CD4-positive, alpha-beta T cell treated with Interleukin-17A for 1 hour (primary cell): ENCODE data around the gene RICTOR.
"Not testable (repeated sequence)": the region's sequence is repeated elsewhere in the genome, so short reads cannot be mapped to it uniquely, and the experiment has no call there.

Experiments
- DNase-seq: peaks from one replicate; pipeline ENCODE4 v3.0.0-alpha.2; 2020

RICTOR gene

DNA sequence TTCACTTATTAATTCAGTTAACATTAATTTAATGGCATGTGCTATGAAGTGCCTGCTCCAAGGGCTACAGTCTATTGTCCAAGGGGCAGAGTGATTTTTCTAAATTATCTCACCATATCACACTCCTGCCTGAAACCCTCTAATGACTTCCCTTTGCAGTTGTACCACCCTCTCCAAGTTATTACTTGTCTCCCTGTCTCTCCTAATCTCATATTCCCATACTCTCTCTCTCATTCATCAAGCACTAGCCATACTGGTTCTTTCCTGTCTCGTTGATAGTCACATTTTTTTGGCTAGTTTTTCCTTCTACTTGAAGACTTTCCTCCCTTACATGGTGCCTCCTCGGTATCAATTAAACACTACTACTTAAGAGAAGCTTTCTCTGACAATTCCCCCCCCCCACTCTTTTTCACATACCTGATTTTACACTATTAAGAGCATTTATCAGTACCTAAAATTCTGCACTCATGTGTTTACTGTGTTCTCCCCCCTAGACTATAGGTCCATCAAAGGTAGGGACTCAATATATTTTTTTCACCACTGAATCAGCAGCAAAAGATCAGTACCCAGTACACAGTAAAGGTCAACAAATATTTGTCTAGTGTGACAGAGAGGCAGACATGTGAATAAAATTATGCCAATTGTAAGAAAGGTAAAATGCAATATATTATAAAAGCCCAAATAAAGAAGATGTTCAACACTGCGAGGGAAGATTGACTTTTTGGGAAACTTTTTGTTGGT is 19.0 kb downstream of the RICTOR start:
- no peak for DNase-seq

DNA sequence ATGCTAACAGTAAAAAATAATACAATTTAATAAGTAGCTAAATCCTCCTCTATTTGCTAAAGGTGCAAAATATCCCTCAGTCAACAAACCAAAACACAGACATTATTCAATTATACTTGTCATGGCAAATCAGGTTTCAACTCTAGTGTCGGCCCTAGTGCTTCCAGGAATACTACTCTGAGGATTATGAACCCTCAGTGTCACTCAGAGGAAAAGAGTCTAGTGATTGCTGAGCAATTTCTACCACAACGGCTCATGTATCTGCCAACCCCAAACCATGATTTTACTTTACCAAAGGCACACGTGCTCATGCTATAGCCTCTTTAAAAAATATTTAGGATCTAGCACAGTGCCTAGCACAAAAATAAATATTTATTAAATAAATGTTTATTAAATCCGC is 21.0 kb downstream of the RICTOR start:
- no peak for DNase-seq

DNA sequence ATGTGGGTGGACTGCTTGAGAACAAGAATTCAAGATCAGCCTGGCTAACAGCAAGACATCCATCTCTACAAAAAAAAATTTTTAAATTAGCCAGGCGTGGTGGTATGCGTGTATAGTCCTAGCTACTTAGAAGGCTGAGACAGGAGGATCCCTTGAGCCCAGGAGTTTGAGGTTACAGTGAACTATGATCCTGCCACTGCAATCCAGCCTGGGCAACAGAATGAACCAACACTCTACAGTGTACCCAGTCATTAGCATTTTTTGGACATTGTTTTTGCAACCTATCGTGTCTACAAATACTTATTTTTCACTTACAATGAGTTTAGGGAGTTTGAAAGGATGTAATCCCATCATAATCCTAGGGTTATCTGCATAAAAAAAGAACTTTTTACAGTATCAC is 22.1 kb downstream of the RICTOR start:
- DNase-seq: no peak

DNA sequence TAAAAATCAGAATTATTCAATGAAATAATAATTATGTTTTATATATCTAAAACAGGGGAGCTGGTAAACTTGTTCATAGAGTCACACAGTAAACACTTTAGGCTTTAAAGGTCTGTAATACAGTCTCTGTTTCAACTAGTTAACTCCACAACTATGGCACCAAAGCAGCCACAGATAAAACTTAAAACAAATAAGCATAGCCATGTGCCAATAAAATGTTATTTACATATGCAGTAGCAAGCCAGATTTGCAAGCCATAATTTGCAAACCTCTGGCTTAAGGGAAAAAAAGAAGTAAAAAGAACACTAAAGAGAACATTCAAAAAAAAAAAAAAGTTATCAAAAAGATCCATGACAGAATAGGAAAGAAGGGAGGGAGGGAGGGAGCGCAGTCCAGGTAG is 24.9 kb downstream of the RICTOR start:
- no peak for DNase-seq

DNA sequence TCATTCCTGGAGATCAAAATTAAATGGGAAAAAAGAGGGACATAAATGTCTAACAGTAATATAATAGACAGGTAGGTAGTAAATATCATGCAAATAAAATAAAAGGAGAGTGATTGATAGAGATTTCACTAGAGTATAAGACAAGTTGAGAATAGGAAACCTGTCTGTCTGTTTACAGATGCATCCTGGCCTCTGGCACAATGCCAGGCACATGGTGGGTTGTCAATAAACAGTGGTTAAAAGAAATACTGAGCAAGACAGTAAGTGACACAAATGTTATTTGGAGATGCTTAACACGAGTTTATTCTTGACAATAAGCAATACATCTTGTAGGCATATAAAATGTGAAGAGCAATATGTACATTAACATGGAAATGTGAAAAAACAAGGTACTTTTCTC is 33.3 kb downstream of the RICTOR start:
- no peak for DNase-seq

DNA sequence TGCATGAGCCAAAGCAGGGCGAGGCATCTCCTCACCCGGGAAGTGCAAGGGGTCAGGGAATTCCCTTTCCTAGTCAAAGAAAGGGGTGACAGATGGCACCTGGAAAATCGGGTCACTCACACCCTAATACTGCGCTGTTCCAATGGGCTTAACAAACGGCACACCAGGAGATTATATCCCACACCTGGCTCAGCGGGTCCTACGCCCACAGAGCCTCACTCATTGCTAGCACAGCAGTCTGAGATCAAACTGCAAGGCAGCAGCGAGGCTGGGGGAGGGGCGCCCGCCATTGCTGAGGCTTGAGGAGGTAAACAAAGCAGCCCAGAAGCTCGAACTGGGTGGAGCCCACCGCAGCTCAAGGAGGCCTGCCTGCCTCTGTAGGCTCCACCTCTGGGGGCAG is 39.7 kb downstream of the RICTOR start:
- not testable (repeated sequence) for DNase-seq

DNA sequence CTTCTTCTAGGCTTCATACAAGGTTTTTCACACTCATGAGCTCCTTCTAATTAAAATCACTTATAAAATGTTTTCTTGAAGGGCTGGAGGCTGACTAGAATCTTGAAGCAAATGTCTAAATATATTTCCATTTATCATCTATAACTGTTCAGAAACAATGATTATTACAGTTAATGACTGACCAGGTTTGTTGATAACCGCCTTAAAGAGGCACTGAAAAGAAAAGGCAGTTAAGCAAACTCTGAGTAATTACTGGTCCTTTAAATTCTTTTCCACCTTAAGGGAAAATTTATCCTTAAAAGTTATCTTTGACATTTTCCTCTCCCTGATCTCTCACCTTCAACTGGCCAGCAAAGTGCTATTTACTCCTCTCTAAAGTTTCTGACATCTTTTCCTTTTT is 43.2 kb downstream of the RICTOR start:
- DNase-seq: no peak

DNA sequence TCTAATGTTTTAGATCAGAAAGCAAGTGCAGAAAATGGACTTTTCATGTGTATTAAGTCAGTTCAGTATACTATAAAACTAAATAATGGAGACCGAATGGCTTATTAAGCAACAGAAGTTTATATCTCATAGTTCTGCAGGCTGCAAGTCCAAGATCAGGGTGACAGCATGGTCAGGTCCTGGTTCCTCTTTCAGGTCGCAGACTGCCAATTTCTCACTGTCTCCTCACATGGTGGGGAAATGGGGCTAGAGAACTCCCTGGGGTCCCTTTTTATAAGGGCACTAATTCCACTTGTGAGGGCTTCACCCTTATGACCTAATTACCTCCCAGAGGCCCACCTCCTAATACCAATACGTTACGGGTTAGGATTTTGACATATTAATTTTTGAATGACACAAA is 48.7 kb downstream of the RICTOR start:
- DNase-seq: no peak

DNA sequence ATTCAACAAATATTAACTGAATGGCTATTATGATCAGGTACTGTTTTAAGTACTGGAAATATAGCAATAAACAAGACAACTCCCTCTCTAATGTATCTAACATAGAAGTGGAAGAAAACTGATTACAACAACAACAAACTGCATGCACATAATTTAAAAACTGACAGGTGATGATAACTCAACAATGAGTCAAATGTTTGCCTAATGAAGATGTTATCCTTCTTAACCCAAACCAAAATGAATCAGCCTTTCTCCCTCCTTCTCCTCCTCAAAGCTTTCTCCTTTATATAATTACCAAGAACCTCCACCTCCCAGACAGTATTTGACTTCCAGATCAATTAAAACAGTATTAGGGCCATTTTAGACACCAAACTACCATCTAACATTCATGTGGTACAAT is 49.3 kb downstream of the RICTOR start:
- DNase-seq: no peak

DNA sequence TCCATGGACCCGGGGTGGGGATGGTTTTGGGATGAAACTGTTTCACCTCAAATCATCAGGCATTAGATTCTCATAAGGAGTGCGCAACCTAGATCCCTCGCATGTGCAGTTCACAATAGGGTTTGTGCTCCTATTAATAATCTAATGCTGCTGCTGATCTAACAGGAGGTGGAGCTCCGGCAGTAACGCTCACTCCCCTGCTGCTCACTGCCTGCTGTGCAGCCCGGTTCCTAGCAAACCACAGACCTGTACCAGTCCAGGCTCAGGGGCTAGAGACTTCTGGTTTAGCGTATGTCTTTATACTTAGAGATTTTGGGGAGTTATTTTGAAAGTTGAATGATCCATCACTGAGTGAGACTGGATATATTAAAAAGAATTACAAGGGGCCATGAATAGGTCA is 50.2 kb downstream of the RICTOR start:
- no peak for DNase-seq

DNA sequence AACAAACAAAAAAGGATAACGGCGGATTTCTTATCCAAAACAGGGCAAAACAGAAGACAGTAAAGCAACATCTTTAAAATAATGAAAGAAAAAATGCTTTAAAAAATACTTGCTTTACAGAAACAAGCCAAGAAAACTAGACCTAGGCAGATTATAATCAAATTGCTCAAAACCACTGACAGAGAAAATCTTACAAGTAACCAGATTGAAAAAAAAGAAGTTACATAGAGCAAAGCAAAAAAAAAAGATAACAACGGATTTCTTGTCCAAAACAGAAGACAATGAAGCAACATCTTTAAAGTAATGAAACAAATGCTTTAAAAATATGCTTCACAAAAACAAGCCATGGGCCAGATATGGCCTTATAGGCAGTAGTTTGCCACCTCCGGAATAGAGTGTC is 51.1 kb downstream of the RICTOR start:
- no peak for DNase-seq

DNA sequence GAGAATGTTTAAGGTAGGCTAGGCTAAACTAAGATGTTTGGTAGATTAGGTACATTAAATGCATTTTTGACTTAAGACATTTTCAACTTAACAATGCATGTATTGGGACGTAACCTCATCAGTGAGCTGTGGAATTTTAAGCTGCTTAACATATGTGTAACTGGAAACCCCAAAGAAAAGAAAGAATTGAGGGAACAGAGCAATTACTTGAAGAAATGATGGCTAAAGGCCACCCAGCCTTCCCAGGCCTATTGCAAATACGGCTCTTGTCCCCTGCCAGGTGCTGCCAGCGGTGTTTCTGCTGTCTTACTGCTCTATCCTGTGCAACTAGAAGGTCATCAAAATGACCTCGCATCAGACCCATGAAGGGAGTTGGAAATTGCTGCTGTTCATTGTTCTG is 52.0 kb downstream of the RICTOR start:
- no peak for DNase-seq

DNA sequence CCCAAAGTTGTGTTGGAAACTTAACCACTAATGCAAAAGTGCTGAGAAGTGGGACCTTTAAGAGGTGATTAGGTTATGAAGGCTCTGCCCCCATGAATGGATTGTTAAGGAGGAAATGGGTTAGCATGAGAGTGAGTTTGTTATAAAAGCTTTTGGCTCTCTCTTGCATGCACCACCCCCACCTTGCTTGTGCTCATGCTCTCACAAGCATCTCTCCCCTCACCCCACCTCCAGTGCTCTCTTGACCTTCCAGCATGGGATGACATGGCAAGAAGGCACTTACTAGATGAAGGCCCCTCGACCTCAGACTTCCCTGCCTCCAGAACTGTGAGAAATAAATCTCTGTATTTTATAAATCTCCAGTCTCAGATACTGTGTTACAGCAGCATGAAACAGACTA is 52.8 kb downstream of the RICTOR start:
- DNase-seq: no peak

DNA sequence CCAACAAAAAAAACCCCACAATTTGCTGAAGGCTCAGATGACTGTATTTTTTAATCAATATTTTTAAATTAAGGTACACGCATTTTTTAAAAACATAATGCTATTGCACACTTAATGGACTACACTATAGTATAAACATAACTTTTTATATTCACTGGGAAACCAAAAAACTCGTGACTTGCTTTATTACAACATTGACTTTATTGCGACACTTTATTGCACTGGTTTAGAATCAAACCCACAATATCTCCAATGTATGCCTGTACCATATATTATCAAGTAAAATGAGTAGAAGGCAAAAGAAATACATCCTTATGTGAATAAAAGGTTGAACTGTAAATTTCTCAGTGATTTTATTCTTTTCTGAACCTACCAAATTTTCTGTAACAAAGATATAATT is 53.7 kb downstream of the RICTOR start:
- DNase-seq: no peak

DNA sequence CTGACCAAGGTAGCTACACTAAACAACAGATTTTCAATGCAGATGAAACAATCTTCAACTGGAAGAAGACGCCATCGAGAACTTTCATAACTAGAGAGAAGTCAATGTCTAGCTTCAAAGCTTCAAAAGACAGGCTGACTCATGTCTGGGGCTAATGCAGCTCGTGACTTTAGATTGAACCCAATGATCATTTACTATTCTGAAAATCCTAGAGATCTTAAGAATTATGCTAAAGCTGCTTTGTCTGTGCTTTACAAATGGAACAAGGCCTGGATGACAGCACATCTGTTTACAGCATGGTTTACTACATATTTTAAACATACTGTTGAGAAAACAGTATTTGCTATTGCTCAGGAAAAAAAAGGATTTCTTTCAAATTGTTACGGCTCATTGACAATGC is 54.9 kb downstream of the RICTOR start:
- no peak for DNase-seq

DNA sequence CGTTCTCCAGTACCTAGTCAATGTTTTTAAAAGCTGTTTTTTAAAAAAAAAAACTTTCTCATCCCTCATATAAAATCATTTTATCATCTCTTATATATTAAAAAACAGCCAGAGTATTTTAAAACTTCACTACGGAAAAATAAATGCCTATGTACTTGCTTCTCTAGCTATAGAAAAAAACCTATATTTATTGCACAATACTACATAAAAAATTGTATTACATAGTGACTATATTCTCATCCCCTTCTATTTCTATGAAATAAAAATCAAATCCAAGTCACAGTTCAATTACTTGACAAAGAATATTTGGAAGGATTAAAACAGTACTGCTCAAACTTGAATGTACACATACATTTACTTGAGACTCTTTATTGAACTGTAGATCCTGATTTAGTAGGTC is 56.7 kb downstream of the RICTOR start:
- no peak for DNase-seq

DNA sequence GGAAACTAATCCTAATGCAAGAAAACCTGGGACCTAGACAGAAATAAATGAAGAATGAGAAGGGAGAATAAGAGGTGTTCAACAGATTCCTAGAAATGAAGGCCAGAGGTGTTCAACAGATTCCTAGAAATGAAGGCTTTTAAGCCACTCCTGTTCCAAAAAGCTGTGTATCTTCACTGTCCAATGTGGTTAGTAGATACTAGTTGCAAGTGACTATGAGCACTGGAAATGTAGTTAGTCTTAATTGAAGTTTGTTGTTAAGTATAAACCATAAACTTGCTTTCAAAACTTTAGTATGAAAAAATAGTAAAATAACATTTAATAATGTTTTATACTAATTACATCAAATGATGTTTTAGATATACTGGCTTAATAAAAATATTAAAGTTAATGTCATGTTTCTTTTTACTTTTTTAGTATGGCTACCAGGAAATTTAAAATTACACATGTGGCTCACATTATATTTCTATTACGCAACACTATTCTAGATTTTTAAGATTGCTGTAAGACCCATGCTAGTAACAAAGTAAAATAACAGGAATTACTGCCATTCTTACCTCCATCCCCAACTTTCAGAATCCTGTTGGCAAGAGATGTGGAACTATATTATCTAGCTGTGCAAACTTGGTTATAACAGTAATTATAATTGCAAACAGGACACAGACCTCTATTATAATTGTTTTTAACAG is 57.5 kb downstream of the RICTOR start:
- DNase-seq: no peak

DNA sequence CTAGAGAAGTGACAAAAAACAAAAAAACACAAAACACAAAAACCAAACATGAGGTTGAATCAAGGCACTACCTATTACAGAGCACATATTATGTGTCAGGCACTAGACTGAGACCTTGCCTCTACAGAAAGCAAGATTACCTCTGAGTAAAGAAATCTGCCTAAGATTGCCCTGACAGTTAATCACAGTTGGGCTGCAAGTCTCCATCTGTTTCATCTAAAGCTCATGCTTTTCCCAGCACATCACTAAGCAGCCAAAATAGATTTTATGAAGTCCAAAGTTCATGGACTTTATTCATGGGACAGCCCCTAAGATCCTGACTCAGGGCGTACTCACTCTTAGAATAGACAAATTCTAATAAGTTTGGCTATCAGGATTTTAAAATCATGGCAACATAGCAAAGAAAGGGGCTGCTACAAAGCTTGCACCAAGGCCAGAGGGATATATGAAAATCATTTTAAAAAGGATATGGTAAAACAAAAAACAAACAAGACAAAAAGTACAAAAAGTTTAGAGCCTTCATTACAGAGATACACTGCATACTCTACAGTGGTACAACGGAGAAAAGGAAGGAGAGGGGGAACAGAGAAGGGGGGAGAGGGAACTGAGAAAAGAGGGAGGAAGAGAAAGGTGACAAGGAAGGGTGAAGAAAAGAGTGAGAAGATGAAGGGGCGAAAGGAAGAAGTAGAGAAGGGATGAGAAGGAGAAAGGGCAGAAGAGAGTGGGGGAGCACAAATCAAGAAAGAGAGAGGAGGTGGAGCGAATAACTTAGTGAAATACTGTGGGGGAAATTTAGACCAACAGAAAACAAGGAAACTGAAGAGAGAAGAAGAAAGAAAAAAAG is 58.2 kb downstream of the RICTOR start:
- DNase-seq: no peak

DNA sequence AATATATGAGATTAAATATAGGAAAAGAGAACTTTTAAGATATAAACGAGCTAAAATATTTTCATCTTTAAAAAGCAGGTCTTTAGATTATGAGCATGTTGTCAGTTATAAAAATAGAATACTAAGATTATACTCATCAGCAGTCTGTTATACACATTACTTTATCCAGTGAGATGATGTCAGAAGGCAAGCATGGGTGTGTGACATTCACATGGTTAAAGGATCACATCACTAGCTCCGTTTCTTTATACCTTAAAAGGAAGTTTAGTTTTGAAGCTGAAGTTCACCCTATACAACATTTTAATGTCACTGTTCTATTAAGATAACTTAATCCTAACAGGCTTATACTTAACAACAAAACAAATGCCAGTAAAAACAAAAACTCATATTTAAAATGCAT is 59.6 kb downstream of the RICTOR start:
- no peak for DNase-seq

DNA sequence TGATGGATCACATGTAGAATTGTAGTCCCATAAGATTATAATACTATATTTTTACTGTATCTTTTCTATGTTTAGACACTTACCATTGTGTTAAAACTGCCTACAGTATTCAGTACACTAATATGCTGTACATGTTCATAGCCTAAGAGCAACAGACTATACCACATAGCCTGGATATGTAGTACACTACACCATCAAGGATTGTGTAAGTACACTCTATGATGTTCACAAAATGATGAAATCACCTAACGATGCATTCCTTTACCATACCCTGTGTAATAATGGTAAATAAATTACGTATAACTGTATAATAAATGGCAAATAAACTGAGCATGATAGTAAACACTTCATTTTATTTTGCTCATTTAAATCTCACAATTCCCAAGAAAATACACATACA is 60.3 kb downstream of the RICTOR start:
- no peak for DNase-seq

DNA sequence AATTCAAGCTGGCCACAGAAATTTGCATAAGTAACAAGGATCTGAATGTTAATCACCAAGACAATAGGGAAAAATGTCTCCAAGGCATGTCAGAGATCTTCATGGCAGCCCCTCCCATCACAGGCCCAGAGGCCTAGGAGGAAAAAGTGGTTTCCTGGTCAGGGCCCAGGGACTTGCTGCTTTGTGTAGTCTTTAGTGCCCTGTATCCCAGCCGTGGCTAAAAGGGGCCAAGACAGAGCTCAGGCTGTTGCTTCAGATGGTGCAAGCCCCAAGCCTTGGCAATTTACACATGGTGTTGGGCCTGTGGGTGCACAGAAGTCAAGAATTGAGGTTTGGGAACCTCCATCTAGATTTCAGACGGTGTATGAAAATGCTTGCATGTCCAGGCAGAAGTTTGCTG is 63.2 kb downstream of the RICTOR start:
- DNase-seq: not testable (repeated sequence)

DNA sequence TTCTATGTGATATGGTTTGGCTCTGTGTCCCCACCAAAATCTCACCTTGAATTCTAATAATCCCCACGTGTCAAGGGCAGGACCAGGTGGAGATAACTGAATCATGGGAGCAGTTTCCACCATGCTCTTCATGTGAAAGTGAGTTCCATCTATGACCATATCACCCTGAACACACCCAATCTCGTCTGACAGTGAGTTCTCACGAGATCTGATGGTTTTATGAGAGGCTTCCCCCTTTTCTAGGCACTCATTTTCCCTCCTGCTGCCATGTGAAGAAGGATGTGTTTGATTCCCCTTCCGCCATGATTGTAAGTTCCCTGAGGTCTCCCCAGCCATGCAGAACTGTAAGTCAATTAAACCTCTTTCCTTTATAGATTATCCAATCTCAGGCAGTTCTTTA is 64.2 kb downstream of the RICTOR start:
- DNase-seq: no peak

DNA sequence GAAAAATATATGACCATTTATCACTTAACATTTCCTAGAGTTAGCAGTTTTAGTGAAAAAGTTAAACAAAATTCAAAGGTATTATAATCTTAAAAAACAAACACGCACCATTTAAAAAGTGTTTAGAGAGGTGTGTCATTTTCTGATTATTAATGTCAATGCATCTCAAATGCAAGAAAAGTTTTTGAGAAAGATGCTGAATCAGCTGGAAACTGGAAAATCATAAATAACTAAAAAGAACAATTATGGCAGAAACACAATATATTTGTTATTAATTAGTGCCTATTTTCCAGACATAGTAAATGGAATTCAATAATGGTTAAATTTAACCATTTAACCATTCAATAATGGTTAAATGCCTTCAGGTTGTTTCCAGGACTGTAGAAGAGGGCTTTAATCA is 64.9 kb downstream of the RICTOR start:
- DNase-seq: no peak

DNA sequence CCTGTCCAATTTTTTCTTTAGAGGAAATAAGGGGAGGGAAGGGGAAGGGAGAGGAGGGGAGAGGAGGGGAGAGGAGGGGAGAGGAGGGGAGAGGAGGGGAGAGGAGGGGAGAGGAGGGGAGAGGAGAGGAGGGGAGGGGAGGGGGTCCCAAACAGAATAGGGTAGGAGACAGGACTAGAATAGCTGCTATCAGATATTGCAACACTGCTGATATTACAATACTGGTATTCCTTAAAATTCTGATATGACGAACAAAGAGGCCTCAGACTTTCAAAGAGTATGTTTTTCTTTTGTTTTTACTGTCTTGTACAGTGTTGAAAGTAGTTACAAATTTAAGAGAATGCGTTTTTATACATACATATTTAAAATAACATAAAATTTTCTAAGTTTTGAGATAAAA is 67.5 kb downstream of the RICTOR start:
- DNase-seq: no peak
